NCI-H146 treated with DMSO at 0.1 percent for 48 hours (cell line): ENCODE data around the gene COL25A1.
"Not testable (repeated sequence)": the region's sequence is repeated elsewhere in the genome, so short reads cannot be mapped to it uniquely, and the experiment has no call there.

ENCODE experiments used
- DNase-seq: peaks from one replicate; lab custom pipeline; 2025; ENCODE audit not compliant: unreplicated experiment; lab: John Stamatoyannopoulos, UW

COL25A1 gene

DNA sequence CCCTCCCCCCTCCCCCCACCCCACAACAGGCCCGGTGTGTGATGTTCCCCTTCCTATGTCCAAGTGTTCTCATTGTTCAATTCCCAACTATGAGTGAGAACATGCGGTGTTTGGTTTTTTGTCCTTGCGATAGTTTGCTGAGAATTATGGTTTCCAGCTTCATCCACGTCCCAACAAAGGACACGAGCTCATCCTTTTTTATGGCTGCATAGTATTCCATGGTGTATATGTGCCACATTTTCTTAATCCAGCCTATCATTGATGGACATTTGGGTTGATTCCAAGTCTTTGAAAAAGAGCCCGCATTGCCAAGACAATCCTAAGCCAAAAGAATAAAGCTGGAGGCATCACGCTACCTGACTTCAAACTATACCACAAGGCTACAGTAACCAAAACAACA, 231.8 kb downstream of the COL25A1 start:
- not testable (repeated sequence) for DNase-seq

DNA sequence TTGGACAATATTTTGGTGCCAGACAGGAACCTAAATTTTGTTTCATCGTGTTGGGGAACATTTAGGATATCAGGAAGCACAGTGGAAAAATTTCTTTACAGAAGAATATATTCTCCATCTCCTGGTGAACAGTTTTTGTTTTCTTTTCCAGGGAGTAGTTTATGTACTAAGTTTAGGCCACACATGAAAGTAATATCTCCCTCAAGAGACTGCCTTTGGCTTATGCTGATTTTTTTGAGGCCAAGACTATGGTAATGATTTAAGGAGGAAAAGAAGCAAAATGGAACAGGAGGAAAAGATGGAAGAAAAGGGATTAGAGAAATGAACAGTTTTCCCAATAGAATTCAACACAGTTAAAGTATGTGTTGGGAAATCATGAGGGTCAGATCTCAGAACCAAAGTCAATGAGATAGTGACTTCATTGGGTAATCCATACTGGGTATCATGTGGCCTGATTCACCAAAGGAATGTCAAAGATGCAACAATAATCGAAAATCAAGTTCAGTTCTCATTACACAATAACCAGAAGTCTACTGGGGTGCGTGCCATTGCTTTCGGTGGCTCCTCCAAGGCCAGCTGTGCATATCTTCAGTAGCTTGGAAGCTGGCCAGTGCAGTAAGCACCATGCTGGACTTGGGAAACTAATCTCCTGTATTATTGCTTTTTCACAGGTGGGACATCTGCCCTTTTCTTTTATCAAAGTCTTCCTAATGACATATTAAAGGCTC, 234.8 kb downstream of the COL25A1 start:
- DNase-seq, result no peak

DNA sequence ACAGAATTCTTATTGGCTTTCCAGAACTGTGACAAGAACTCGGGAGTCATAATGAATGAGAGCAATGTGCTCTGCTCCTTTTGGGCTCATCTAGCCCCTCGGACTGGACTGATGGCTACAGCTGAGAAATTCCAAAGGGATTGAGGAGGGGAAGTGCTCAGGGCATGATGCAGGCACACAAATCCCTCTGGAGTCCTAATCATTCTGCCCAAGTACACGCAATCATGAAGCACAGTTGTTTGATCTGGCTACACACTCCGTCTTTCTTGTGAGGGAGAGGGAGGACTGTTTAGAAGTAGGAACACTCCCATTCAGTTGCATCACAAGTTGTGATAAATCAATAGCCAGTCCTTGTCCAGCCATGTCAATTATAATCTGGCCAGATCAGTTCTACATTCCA, 237.5 kb downstream of the COL25A1 start:
- DNase-seq, result no peak

DNA sequence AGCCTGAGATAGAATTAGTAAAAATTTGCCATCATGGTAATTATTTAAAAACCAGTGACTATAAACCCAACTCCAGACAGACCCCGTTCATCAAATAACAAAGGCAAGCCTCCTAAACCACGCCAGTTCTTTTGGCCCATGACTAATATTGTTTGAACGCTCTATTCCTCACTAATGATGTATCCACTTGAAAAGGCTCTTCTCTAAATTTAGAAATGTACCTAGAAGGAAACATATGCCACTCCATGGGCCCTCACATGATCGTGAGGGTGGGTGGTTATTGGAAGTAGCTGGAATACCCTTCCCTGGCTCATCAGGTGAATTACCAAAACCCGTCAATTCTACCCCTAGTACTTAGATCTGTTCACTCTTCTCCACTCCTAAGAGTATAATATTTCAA, 249.2 kb downstream of the COL25A1 start:
- DNase-seq, result no peak

DNA sequence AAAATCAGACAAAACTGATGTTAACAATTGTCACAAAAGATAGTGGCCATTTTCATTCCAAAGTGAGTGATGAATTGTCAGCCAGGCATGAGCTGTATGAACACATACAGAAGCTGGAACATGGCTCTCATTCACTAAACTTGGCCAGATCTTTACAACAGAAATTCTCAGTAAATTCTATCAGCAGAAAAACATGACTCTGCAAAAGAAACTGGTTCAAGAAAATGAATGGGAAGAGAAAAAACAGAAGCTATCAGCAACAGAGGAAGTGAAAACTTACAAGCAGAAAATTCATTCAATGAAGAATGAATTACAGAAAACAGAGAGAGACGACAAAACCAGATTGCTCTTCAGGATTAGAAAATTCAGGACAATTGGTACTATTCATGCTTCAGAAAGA, 249.6 kb downstream of the COL25A1 start:
- DNase-seq, result no peak

DNA sequence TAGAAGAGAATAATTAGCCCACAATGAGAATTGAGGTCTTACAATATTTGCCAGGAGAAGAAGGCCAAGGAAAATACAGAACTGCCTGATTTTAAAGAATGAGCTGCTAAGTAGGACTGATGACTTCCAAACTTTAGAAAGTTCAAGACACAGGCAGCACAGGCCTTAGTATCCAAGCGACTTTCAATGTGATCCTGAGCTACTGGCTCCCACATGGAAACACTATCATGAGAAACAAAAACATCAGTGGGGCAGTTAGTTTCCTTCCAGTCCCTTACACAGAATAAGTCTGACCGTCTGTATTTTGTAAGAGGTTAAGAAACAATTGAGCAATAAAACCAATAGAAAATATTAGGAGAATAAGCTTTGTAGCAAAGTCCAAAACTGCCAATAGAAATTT, 251.4 kb downstream of the COL25A1 start:
- DNase-seq, result no peak

- no peak for DNase-seq
Observed at GRCh38 chr4:109049926-109050325, 252.5 kb downstream of the COL25A1 start.

DNA sequence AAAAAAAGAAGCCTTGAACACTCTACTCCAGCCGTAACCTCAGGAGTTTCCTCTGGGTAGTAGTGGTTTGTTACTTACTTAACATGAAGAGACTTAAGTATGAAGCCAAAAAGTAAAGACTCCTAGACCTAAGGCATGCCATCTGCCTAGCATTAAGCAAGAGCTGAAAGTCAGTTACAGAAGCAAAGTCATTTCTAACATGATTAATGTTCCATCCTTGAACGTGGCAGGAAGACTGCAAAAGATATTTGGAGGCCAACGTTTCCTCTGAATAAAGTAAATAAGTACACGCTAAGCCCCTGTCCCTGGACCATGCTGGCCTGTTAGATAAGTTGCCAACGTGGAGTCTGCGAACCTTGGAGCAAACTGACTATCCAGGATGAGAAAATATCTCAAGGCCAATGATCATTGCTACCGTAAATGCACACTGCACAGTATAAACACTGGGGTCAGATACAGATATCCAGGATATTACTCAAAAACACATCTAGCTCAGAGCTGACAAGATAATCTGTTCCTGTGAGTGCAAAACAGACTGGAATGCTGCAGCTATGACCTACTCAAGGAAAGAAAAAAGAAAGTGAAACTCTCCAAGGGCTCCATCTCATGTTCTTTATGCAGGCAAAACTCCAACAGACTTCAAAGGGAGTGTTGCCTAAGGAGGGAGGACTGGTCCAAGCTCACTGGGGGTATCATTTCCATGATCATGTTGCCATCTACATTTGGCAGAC, 255.8 kb downstream of the COL25A1 start:
- DNase-seq, result no peak

DNA sequence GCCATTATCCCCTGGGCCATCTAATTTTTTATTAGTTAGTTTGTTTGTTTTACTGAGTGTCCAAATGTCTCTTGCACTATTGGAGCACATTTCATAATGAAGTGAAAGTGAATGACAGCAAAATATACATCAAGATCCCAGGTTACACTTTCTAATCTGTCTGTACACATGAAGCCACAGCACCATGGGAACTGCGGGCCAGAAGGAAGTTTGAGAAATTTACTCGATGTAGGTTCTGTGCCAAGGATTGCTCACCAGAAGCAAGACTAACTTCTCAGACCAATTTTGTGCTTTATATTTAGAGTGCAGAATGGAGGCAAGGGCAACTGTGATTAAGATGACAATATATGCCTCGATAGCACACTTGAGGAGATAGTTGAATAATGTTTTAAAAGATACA, 258.0 kb downstream of the COL25A1 start:
- DNase-seq, result no peak

- DNase-seq, result no peak
Observed at GRCh38 chr4:109043286-109043685, 259.2 kb downstream of the COL25A1 start.

DNA sequence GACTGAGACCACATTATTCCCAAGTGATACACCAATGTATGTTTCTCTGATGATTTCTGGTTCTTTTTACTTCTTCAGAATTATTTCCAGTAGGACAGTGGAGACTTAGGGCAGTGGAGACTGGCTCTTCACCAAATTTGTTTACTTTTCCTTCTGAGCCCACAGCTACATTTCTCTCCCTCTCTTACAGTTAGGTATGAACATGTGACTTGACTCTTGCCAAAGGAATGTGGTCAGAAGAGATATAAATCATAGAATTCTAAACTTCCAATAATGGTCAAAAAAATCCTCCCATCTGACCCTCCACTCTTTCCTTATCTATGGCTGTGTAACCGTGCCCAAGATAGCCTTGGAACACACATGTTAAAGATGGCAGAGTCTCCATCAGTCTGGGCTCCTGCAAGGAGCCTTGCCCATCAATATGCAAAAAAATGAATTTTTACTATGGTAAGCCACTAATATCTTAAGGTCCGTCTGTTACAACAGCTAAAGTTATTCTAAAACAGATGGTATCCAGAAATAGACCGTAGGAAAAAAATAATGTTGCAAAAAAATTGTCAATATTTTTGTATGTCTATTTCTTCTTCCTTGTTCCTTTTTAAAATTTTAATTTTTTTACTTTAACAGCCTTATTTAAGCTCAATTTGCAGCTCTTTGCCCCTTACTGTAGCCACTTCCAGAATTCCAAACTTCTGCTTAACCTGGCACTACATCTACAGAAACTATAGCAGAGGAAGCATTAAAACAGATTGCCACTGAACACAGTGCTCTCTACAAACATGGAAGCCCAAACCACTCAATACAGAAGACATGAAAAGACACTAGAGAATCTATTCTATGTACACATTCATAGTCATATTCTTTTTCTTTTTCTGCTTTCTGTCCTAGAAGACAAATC, 260.7 kb downstream of the COL25A1 start:
- no peak for DNase-seq

DNA sequence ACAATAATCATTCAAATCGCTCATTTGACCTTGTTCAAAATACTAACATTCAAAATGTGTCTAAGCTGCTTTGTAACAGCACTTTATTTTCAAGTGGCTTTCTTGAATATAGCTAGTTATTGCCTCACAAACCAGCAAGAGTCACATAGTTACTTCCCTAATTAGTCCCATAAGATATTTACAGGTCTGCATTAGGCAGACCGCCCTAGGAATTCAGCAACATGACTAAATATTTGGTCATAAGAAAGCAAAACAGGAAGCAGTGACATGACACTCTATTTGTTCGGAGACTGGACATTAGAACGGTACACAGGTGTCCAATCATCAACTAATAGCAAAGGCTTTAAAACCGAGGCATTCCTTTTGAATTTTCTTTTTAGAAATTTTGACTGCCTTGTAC, 262.0 kb downstream of the COL25A1 start:
- DNase-seq, result no peak

- no peak for DNase-seq
Observed at GRCh38 chr4:109037026-109037425, 265.4 kb downstream of the COL25A1 start.

DNA sequence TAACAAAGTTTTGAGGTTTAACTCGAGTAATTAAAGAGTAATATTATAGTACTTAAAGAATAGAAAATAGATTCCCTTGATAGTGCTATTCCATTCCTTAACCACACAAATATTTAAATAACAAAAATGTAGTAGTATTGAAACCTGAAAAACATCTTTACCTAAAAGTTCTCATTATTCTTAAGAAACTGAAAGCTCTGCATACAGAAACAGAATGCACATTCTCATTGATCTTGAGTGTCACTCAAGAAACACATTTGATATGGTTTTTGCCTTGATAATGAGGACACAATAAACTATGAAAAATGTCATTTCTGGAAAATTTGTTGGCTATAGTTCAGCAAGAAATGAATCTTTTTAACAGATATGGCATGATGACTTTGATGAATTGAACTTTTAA, 268.5 kb downstream of the COL25A1 start:
- no peak for DNase-seq

DNA sequence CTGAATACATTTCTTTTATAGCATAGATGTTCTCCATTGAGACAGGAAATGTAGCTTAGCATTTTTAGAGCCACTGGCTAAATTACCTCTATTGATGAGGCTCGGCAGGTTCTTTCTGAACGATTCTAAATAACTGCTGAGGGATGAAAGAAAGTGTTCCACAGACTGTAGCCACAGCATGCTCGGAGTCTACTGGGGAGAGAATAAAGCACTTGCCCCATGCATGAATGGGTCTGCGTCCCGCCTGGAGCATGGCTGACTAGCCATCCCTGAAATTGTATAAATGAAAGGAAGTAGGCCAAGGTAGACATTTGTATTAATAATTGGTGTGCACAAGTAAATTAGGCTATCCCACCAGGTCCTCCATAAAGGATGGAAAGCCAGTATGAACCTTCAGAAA, 269.8 kb downstream of the COL25A1 start:
- no peak for DNase-seq

DNA sequence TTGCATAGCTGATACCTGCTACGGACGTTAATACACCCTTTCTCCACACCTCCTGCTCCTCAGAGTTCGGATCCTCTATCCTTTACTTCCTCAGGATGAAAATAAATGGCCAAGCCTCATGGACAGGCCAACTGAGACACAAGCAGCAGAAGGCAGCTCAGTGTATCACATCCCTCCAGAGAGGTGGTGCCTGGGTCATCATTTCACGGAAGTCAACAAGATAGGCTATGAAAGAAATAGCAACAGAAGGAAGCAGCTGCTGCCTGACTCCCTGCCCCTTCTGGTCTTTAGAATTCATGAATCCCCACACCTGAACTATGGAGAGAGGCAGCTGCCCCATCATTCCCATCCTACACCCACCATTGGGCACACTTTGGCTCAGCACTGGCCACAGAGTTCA, 272.5 kb downstream of the COL25A1 start:
- DNase-seq, result no peak

DNA sequence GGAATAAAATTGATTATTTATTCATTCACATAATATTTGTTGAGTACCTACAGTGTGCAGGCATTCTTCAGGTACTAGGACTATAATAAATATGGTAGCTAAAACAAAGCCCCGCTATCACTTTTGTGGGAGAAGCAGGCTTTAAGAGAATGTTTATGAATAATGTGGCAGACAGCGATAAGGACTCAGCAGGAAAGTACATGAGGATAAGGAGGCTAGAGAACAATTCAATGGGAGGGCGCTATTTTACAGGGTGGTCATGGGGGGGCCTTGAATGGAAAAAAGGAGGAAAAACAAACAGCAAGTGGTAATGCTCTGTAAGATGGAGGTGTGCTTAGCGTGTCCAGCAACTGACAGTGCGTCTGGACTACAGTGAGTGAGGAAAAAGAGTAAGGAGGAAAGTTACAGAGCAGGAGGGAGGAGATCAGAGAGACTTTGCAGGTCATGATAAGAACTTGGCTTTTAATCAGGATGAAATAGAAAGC, 275.4 kb downstream of the COL25A1 start:
- DNase-seq, result no peak

DNA sequence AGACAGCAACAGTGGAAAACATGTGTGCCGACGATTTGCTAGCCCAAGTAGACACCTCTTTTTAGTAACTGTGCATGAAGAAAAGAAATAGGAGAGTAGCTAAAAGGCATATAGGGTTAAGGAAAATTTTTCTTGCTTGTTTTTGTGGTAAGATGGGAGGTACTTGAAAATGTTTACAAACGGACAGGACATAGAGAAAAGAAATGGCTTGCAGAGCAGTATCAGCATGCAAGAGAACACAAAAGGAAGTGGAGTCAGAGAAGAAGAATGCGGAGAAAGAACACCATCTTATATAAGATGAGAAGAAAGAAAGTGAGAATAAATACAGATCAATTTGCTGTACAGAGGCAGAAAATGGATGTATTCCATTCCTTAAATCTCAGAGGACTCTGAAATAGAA, 275.9 kb downstream of the COL25A1 start:
- DNase-seq, result no peak

DNA sequence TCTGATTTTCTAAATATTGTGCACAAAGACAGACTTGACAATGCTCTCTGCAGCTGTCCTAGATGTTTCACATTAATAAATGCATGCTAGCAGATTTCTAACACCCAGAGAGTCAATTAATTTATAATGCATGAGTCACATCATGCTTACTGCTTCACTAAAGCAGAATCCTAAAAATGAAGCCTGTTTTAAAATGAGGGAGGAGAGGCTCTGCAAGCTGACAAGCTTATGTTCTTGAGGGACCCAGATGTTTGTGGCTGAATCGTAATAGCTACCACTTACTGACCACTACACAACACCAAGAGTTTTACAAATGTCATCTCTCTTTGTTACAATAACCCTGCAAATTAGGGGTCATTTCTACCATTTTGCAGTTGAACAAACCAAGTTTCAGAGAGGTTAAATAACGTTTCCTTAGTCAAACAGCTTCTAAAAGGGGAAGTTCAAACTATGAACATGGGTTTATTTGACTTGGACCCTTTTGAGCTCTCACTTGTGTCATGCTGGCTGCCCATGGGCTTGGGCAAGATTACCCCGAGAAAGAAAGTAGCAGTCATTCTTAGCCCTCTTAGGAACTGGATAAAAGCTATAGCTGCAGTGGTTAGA, 276.9 kb downstream of the COL25A1 start:
- DNase-seq, result no peak

DNA sequence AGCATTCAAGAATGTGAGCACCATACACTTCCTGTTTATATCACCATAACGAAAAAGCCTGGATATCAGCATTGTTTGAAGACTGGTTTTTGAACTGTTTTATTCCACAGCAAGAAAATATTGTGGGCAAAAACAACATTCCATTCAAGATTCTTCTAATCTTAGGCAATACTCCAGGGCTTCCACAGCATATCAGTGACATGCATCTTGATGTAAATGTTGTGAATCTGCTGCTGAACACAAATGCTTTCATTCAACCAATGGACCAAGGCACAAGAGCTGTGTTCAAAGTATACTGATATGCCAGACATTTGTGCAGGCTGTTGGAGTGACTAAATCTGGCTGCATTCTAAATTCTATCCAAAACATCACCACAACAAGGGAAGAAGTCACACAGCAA, 279.5 kb downstream of the COL25A1 start:
- no peak for DNase-seq

GRCh38 chr4:109021630-109022029, 280.8 kb downstream of the COL25A1 start:
- DNase-seq, result not testable (repeated sequence)
